Glutamatergic neuron (in vitro differentiated cells): ENCODE data around the gene HOXA11. TPM values are rescaled to one million over a fixed set of nuclear protein-coding genes. Genes with fewer than 3 reads are reported as not detected.

Experiments used
- DNase-seq: peaks from one replicate; pipeline ENCODE4 v3.0.0; 2022
- H3K27ac Mint-ChIP-seq: one replicate; pipeline ENCODE4 v1.8.0; 2020; ENCODE audit warnings: mild to moderate bottlenecking, mixed read lengths, inconsistent platforms; ENCODE audit not compliant: unreplicated experiment
- H3K27me3 Mint-ChIP-seq: one replicate; pipeline ENCODE4 v1.8.0; 2020; ENCODE audit warnings: mild to moderate bottlenecking, moderate library complexity, mixed read lengths, inconsistent platforms; ENCODE audit not compliant: unreplicated experiment
- H3K36me3 Mint-ChIP-seq: one replicate; pipeline ENCODE4 v1.8.0; 2020; ENCODE audit warnings: mild to moderate bottlenecking, mixed read lengths, inconsistent platforms; ENCODE audit not compliant: unreplicated experiment
- H3K4me1 Mint-ChIP-seq: one replicate; pipeline ENCODE4 v1.8.0; 2020; ENCODE audit warnings: mild to moderate bottlenecking, low read depth, mixed read lengths, inconsistent platforms; ENCODE audit not compliant: unreplicated experiment
- H3K4me3 Mint-ChIP-seq: one replicate; pipeline ENCODE4 v1.8.0; 2020; ENCODE audit warnings: mild to moderate bottlenecking, mixed read lengths, inconsistent platforms; ENCODE audit not compliant: unreplicated experiment
- H3K9me3 Mint-ChIP-seq: one replicate; pipeline ENCODE4 v1.8.0; 2020; ENCODE audit warnings: mild to moderate bottlenecking, moderate library complexity, mixed read lengths, inconsistent platforms; ENCODE audit not compliant: unreplicated experiment
- total RNA-seq: library from RNA; stranded (reverse); fragmentation: NEBNext Ultra II Directional; extraction: Animal tissue kit (Norgen Biotek cat#: 25700); gene quantifications from one replicate; pipeline ENCODE4 v1.2.1, GENCODE V29; 2021; ENCODE audit not compliant: unreplicated experiment
- TF ChIP-seq, protein P1 (sequence below): fragments of 200-600 bp; sonication (generic); IDR thresholded peaks from one replicate; pipeline ENCODE4 v1.5.0; 2021; ENCODE audit not compliant: partially characterized antibody, unreplicated experiment

Gene HOXA11
- total RNA-seq, 1 donor from 2014 or later: not detected

DNA sequence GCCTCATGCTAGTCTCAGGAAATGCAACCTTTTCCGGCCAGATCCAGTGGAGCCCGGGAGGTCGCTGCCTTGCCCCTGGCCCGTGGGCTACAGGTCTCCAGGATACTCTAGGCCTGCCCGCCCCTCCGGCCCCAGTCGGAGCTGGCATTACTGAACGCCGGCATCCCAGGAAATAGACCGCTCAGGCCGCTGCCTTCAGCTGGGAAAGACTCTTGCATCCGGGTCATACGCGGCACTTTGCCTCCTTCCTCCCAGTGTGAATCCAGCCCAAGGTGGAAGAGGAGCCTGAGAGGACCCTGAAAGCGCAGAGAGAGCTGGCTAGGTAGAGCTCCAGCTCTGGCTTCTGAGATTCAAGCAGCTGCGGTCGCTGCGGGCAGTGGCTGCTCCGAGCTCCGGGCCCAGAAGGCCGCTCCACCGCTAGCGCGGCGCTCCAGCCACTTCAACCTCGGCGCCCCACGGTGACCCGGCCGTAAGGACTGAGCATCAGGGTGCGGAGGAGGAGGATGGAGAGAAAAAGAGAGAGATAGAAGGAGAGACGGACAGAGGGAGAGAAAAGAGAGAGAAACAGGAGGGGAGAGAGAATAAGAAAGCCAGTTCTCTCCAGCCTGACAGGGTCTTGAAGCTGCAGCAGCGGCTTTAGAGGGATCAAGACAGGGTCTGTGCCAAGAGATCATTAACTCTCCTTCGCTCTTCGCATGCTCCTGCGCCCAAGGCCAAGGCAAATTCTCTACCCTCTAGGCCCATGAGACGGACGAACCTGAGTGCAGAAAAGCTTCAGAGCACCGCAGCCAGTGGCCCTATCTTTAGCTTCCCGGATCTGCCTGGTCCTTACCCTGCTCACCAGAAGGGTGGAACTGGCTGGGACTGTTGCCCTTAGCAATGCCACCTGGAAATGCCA is 9.2 kb downstream of the HOXA11 start:
- Mint-ChIP-seq H3K27me3 (peaks cover 42% of the 10 kb centered on the region), H3K4me1 (no peaks in the 10 kb centered on the region), H3K36me3 (peaks cover 2% of the 10 kb centered on the region), H3K4me3 (no peak overlapping the region), H3K27ac (no peak overlapping the region), H3K9me3 (peaks cover 8% of the 10 kb centered on the region)
- DNase-seq: peak; percentile 22
- TF ChIP-seq, protein P1, sequence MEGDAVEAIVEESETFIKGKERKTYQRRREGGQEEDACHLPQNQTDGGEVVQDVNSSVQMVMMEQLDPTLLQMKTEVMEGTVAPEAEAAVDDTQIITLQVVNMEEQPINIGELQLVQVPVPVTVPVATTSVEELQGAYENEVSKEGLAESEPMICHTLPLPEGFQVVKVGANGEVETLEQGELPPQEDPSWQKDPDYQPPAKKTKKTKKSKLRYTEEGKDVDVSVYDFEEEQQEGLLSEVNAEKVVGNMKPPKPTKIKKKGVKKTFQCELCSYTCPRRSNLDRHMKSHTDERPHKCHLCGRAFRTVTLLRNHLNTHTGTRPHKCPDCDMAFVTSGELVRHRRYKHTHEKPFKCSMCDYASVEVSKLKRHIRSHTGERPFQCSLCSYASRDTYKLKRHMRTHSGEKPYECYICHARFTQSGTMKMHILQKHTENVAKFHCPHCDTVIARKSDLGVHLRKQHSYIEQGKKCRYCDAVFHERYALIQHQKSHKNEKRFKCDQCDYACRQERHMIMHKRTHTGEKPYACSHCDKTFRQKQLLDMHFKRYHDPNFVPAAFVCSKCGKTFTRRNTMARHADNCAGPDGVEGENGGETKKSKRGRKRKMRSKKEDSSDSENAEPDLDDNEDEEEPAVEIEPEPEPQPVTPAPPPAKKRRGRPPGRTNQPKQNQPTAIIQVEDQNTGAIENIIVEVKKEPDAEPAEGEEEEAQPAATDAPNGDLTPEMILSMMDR: no peak

DNA sequence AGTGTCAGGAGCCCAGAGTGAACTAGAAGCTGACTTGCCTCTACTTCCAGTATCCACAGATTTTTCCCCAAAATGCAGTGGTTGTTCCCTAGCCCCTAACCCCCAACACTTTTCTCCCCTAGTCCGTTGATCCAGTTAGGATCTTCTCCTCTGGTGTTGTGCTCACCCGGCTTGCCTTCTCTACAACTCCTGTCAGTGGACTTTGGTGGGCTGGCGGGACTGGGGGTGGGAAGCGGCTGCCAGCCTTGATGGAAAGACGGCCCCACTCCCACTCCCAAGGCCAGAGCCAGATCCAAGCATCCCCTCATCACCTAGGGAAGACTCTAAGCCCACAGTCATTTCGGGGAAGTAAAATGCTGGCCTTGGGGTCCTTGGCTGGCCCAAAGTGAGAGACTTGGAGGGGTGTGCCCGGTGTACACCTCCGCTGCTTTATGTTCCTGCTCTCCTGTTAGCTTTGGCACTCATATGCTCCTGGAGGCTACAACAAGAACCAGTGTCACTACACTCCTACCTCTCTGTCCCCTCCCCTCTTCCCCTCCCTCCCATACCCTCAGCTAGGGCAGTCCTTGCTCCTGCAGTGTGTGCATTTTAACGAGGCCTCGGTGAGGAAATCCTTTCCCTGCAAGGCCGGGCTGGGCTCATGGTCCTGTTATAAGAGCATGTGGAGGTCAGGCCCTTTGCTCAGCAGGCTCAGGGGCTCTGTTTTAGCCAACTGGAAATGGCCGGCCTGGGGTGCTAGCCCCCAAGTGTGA is 10.0 kb downstream of the HOXA11 start:
- no peak overlapping the region for H3K27ac Mint-ChIP-seq
- no peaks in the 10 kb centered on the region for H3K4me1 Mint-ChIP-seq
- H3K4me3 Mint-ChIP-seq: no peak overlapping the region
- H3K36me3 Mint-ChIP-seq: peaks cover 4% of the 10 kb centered on the region
- TF ChIP-seq, protein P1: no peak
- peaks cover 12% of the 10 kb centered on the region for H3K9me3 Mint-ChIP-seq
- DNase-seq: peak; percentile 10
- peaks cover 43% of the 10 kb centered on the region for H3K27me3 Mint-ChIP-seq

DNA sequence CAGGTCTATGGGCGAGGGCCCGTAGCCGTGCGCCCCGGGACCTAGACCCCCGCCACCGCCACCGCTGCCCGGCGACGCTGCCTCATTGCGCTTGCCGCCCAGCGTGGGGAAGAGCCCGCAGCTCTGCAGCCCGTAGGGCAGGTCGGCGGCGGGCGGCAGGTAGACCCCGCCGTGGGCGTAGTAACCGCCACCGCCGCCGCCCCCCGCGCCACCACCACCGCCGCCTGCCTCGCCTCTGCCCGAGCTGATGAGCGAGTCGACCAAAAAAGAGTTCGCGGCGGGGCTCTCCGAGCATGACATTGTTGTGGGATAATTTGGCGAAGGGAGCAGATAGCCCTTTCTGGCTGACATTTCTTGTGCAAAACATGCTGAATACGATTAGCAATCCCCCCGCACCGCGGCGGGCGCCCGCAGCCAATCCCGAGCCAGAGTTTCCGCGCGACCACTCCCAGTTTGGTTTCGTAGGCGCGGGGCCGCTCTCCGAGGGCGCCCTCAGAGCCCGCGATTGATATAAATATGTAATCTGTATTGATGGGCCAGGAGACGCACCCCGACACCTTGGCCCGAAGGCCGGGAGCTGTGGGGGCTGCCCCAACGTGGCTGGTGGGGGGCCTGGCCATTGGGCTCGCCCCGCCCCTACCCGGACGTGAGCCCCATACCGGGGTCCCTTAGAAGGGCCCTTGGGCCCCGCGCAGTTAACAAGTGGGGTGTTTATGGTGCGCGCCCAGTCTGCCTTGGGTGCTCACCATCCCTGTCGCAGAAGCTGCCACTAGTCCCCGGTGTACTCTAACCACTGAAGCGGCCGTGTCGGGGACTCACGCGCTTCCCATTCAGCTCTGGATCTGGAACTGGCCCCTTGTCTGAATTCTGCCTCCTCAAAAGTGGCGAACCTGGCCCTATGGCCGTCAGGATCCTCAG is 10.8 kb downstream of the HOXA11 start, which contains the start of gene HOXA10:
HOXA10 (minus strand) TSS at position 365 of the 918 bp plus-strand sequence; CDS start at position 351, 14 bp downstream.
- Mint-ChIP-seq H3K27me3 (peaks cover 37% of the 10 kb centered on the region), H3K4me3 (no peak within 1 kb of the TSS), H3K27ac (no peak within 1 kb of the TSS), H3K36me3 (peaks cover 4% of the 10 kb centered on the region), H3K4me1 (no peaks in the 10 kb centered on the region), H3K9me3 (peaks cover 6% of the 10 kb centered on the region)
- peak; percentile 19 for DNase-seq
- TF ChIP-seq, protein P1: no peak

DNA sequence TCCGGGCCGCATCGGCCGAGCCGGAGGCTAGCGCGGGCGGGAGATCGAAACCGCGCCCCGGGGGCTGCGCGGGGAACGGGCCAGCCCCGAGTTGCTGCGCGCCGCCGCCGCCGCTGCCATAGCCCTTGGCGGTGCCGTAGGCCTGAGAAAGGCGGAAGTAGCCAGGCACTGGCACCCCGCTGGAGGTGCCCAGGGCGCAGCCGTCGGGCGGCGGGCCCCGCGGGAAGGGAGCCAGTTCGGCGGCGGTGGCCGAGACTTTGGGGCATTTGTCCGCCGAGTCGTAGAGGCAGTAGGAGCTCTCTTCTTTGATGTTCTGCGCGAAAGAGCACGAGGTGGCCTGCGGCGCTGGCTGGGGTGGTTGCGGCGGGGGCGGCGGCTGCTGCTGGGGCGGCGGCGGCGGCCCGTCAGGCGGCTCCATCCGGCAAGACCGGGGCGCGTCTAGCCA is 11.5 kb downstream of the HOXA11 start:
- TF ChIP-seq, protein P1: no peak
- Mint-ChIP-seq H3K4me1 (no peaks in the 10 kb centered on the region), H3K9me3 (peaks cover 6% of the 10 kb centered on the region), H3K4me3 (no peak overlapping the region), H3K27ac (no peak overlapping the region), H3K27me3 (peaks cover 38% of the 10 kb centered on the region), H3K36me3 (peaks cover 4% of the 10 kb centered on the region)
- DNase-seq: peak; percentile 18
